ENCODE measurements around the gene KREMEN2. TPM values are rescaled to one million over a fixed set of nuclear protein-coding genes. Genes with fewer than 3 reads are reported as not detected.

Gene KREMEN2
- total RNA-seq, 2 donors from 2014 or later = not detected

DNA sequence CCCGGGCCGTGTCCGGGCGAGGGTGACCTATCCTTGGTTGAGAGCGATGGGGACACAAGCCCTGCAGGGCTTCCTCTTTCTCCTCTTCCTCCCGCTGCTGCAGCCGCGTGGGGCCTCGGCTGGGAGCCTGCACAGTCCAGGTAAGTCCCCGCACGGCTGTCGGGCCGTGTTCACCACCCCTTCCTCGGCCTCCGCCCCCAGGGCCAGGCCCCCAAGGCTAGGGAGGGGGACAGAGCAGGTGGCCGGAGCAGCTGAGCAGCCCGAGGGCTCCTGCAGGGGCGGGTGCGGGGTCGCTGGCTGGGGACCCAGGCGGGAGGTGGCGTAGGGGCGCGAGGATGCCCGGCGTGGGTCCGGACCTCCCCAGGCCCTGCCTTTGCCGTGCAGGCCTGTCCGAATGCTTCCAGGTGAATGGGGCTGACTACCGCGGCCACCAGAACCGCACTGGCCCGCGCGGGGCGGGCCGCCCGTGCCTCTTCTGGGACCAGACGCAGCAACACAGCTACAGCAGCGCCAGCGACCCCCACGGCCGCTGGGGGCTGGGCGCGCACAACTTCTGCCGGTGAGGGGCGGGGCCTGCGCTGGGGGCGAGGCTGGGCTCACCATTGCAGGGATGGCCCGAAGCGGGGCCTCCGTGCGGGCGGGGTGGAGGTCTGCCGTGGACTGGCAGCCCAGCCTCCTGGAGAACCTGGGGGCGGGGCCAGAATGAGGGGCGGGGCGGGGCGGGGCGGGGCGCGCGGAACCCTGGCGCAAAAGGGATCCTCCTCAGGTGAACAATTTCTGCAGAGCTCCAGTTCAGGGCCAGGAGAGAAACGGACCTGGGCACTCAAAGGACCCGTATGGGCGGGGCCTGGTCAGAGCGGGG lies 631 bp downstream of the KREMEN2 start:
- Mint-ChIP-seq H3K4me1 (ENCODE audit: low read depth in 2 of 2) (peaks cover 9 to 15% of the 10 kb centered on the region in 2 donors), H3K36me3 (no peaks in the 10 kb centered on the region), H3K4me3 (peak overlapping the region; percentile 65), H3K9me3 (no peaks in the 10 kb centered on the region), H3K27ac (no peak overlapping the region), H3K27me3 (peaks cover 10 to 16% of the 10 kb centered on the region in 2 donors)
- DNase-seq (ENCODE audit: low spot score) (no peak), ATAC-seq (no peak)

DNA sequence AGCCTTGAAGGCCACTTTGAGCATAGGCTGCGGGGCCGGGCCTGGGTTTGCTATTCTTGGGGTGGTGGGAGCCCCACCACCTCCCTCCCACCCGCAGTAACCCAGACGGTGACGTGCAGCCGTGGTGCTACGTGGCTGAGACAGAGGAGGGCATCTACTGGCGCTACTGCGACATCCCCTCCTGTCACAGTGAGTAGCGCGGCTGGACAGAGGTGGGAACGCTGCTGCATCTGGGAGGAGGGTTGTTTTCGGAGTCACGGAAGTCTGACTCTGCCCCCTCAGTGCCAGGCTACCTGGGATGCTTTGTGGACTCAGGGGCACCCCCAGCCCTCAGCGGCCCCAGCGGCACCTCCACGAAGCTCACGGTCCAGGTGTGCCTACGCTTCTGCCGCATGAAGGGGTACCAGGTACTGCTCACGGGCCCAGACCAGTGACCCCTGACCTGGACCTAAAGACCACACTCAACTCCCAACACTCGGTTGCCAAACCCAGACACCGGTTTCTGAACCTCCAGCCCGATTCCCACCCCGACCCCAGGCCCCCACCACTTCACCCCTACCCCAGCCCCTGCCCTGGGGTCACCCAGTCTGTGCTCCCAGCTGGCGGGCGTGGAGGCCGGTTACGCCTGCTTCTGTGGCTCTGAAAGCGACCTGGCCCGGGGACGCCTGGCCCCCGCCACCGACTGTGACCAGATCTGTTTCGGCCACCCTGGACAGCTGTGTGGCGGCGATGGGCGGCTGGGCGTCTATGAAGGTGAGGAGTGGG lies 2.1 kb downstream of the KREMEN2 start:
- Mint-ChIP-seq H3K27ac (no peak overlapping the region), H3K4me1 (ENCODE audit: low read depth in 2 of 2) (peaks cover 16 to 19% of the 10 kb centered on the region in 2 donors), H3K4me3 (peak overlapping the region; percentile 38), H3K36me3 (no peaks in the 10 kb centered on the region), H3K9me3 (no peaks in the 10 kb centered on the region), H3K27me3 (peaks cover 5 to 14% of the 10 kb centered on the region in 2 donors)
- ATAC-seq = no peak
- no peak for DNase-seq (ENCODE audit: low spot score)

DNA sequence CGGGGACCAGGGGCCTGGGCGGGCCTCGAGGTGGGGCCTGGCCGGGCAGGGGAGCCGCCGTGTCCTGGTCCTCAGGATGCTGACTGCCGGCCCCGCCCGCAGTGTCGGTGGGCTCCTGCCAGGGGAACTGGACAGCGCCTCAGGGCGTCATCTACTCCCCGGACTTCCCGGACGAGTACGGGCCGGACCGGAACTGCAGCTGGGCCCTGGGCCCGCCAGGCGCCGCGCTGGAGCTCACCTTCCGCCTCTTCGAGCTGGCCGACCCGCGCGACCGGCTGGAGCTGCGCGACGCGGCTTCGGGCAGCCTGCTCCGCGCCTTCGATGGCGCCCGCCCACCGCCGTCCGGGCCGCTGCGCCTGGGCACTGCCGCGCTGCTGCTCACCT lies 2.7 kb downstream of the KREMEN2 start:
- DNase-seq (ENCODE audit: low spot score) (no peak), ATAC-seq (no peak)
- no peaks in the 10 kb centered on the region for H3K36me3 Mint-ChIP-seq
- peaks cover 5 to 11% of the 10 kb centered on the region in 2 donors for H3K27me3 Mint-ChIP-seq
- no peak overlapping the region for H3K4me3 Mint-ChIP-seq
- H3K4me1 Mint-ChIP-seq (ENCODE audit: low read depth in 2 of 2) = peaks cover 16 to 17% of the 10 kb centered on the region in 2 donors
- no peaks in the 10 kb centered on the region for H3K9me3 Mint-ChIP-seq
- no peak overlapping the region for H3K27ac Mint-ChIP-seq

DNA sequence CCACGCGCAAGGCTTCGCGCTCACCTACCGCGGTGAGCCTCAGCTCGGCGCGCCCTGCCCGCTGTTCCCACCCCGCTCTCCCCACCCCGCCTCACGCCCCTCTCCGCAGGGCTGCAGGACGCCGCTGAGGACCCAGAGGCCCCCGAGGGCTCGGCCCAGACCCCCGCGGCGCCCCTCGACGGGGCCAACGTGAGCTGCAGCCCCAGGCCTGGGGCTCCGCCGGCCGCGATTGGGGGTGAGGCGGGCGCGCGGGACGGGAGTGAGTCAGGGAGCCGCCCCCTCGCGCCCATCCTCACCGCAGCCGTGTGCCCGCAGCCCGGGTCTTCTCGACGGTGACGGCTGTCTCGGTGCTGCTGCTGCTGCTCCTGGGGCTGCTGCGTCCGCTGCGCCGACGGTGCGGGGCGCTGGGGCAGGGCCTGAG lies 3.1 kb downstream of the KREMEN2 start:
- peaks cover 19 to 21% of the 10 kb centered on the region in 2 donors for H3K4me1 Mint-ChIP-seq (ENCODE audit: low read depth in 2 of 2)
- H3K9me3 Mint-ChIP-seq = no peaks in the 10 kb centered on the region
- H3K4me3 Mint-ChIP-seq = no peak overlapping the region
- ATAC-seq = no peak
- H3K27me3 Mint-ChIP-seq = peaks cover 5 to 10% of the 10 kb centered on the region in 2 donors
- no peak for DNase-seq (ENCODE audit: low spot score)
- H3K36me3 Mint-ChIP-seq = no peaks in the 10 kb centered on the region
- H3K27ac Mint-ChIP-seq = no peak overlapping the region

DNA sequence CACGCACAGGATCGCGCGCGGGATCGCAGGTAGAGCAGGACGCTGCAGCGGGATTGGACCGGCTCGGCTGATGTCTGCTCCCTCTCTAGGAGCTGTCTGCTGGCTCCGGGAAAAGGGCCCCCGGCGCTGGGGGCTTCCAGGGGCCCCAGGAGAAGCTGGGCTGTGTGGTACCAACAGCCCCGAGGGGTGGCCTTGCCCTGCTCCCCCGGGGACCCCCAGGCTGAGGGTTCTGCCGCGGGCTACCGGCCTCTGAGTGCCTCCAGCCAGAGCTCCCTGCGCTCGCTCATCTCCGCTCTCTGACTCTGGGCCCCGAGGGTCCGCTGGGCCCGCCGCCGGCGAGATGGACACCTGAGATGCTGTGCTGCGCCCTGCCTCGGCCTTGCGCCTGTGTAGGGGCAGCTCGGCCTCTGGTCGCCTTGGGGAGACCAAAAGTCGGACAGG lies 3.7 kb downstream of the KREMEN2 start:
- ATAC-seq = no peak
- H3K27ac Mint-ChIP-seq = no peak overlapping the region
- peaks cover 20 to 26% of the 10 kb centered on the region in 2 donors for H3K4me1 Mint-ChIP-seq (ENCODE audit: low read depth in 2 of 2)
- H3K4me3 Mint-ChIP-seq = peak overlapping the region; percentile 76
- DNase-seq (ENCODE audit: low spot score) = no peak
- peaks cover 5 to 10% of the 10 kb centered on the region in 2 donors for H3K27me3 Mint-ChIP-seq
- no peaks in the 10 kb centered on the region for H3K36me3 Mint-ChIP-seq
- no peaks in the 10 kb centered on the region for H3K9me3 Mint-ChIP-seq

DNA sequence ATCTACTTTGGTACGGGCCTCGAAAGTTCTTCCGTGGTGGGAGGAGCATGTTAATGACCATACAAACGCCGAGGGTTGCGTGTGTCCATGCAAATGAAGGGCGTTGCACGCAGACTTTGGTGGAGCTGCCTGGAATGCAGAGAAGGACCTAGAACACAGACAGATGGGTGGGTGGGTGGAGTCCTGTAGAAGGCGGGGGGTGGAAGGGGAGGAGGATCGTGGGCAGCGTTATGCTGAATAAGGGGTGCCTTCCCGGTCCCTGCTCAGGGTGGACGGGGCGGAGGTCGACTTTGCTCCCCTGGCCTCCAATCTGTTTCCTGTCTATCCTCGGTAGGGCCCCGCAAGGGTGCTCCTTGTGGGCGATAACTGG lies 4.3 kb downstream of the KREMEN2 start:
- Mint-ChIP-seq H3K4me1 (ENCODE audit: low read depth in 2 of 2) (peaks cover 20 to 26% of the 10 kb centered on the region in 2 donors), H3K27me3 (peaks cover 5 to 10% of the 10 kb centered on the region in 2 donors), H3K27ac (no peak overlapping the region), H3K4me3 (peak overlapping the region; percentile 76), H3K9me3 (no peaks in the 10 kb centered on the region), H3K36me3 (no peaks in the 10 kb centered on the region)
- no peak for ATAC-seq
- DNase-seq (ENCODE audit: low spot score) = no peak

DNA sequence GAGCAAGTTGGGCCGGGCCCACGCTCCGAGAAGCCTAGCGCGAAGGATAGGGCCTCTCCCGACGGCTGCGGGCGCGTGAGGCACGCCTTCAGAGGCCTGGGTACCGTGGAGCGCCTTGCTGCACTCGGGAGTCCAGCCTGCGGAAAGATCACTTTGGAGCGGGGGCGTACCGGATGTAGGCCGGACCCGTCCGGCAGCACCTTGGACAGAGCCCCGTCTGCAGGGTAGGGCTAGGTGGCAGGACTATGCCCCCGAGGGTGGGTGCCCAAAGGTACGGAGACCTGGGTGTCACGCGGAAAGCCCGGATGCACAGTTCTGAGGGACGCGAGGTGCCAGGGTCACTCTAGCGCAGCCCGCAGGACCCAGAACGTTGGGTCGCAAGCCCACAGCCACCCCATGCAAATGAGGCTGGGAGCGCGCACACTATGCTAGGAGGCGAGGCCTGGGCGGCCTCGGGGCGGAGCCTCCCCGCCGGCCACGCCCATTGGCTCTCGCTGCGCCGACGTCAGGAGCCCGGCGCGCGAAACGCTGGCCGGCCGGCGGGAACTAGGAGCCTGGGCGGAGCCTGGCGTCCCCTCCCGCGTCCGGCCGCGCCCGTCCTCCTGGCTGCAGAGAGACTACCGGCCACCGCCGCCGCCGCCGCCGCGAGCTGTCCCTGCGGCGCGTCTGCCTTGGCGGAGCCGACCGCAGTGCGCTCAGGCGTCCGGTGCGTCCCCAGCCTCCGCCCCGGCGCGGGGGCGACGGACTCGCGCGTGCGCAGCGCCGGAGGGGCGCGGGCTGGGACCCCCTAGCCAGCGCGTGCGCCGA lies 4.9 kb downstream of the KREMEN2 start, which contains the start of gene PAQR4:
PAQR4 (plus strand) TSS at position 611 of the 807 bp plus-strand sequence. CDS start 327 bp downstream, outside the sequence.
- Mint-ChIP-seq H3K36me3 (no peaks in the 10 kb centered on the region), H3K4me1 (ENCODE audit: low read depth in 2 of 2) (peaks cover 17 to 26% of the 10 kb centered on the region in 2 donors), H3K27me3 (peaks cover 5 to 7% of the 10 kb centered on the region in 2 donors)

DNA sequence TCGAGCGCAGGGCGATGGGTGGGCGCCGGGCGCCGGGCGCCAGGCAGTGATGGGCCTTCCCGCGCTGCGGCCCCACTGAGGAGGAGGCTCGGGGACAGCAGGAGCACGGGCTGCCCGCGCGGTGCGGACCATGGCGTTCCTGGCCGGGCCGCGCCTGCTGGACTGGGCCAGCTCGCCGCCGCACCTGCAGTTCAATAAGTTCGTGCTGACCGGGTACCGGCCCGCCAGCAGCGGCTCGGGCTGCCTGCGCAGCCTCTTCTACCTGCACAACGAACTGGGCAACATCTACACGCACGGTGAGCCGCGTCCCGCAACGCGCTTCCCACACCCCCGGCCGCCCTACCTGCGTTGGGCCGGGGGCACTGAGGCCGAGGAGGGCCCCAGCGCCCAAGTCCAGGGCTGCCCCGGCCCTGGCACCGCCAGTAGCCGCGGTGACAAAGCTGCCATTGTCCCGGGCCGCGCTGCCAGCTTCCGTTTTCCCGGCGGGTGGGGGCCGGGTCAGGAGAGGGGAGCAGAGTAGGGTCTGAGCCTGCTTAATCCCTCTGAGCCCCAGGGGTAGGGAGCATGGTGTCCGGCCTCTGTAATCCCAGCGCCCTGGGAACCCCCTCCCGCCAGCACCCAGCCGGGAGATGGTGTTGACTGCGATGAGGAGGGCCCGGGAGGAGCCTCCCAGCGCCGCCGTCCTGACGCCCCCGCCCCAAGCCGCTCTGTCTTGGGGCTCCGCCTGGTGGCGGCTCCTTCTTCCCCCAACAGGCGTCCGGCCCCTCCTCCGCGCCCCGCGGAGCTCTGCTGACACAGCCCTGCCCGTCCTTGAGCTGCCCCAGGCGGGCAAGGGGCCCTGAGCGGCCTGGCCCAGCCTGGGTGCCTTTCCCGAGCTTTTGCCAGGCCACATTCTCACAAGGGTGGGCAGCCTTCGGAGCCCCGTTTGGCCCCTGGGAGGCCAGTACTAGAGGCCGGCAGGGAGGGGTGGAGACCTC lies 5.8 kb downstream of the KREMEN2 start:
- peaks cover 5% of the 10 kb centered on the region in 2 donors for H3K27me3 Mint-ChIP-seq
- H3K4me1 Mint-ChIP-seq (ENCODE audit: low read depth in 2 of 2) = peaks cover 14 to 26% of the 10 kb centered on the region in 2 donors
- DNase-seq (ENCODE audit: low spot score) = no peak
- no peaks in the 10 kb centered on the region for H3K9me3 Mint-ChIP-seq
- ATAC-seq = peak; percentile 62 to 73
- peak overlapping the region; percentile 67 for H3K4me3 Mint-ChIP-seq
- no peak overlapping the region for H3K27ac Mint-ChIP-seq
- no peaks in the 10 kb centered on the region for H3K36me3 Mint-ChIP-seq

More for the DNA sequence above, 4.9 kb downstream of the KREMEN2 start, which contains the start of gene PAQR4:
- ATAC-seq = peak; percentile 89 to 94
- peak; percentile 92 for DNase-seq (ENCODE audit: low spot score)
- peak within 1 kb of the TSS; percentile 76 for H3K4me3 Mint-ChIP-seq
- H3K27ac Mint-ChIP-seq = no peak within 1 kb of the TSS
- no peaks in the 10 kb centered on the region for H3K9me3 Mint-ChIP-seq

DNA sequence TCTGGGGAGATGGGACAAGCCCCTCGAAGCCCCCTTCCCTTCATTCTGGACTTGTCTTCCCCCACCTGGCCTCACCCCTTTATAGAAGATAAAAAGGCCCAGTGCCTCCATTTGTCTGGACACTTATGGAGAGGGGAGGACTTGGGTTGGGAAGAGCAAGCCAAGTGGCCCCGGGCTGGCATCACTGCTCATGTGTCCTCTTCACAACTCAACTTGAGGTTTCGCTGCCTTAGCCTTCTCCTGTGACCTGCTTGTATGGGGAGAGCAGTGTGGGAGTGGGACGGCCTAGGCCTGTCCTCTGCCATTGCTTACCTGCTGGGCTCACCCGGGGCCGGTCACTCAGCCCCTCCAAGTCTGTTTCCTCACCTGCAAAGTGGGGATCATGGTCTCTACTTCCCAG lies 6.5 kb downstream of the KREMEN2 start:
- H3K27me3 Mint-ChIP-seq = peaks cover 5% of the 10 kb centered on the region in 2 donors
- no peaks in the 10 kb centered on the region for H3K36me3 Mint-ChIP-seq
- DNase-seq (ENCODE audit: low spot score) = no peak
- H3K27ac Mint-ChIP-seq = peak overlapping the region in 1 of 2 donors; percentile 78
- H3K4me3 Mint-ChIP-seq = peak overlapping the region; percentile 67
- no peaks in the 10 kb centered on the region for H3K9me3 Mint-ChIP-seq
- peaks cover 14 to 26% of the 10 kb centered on the region in 2 donors for H3K4me1 Mint-ChIP-seq (ENCODE audit: low read depth in 2 of 2)
- no peak for ATAC-seq

DNA sequence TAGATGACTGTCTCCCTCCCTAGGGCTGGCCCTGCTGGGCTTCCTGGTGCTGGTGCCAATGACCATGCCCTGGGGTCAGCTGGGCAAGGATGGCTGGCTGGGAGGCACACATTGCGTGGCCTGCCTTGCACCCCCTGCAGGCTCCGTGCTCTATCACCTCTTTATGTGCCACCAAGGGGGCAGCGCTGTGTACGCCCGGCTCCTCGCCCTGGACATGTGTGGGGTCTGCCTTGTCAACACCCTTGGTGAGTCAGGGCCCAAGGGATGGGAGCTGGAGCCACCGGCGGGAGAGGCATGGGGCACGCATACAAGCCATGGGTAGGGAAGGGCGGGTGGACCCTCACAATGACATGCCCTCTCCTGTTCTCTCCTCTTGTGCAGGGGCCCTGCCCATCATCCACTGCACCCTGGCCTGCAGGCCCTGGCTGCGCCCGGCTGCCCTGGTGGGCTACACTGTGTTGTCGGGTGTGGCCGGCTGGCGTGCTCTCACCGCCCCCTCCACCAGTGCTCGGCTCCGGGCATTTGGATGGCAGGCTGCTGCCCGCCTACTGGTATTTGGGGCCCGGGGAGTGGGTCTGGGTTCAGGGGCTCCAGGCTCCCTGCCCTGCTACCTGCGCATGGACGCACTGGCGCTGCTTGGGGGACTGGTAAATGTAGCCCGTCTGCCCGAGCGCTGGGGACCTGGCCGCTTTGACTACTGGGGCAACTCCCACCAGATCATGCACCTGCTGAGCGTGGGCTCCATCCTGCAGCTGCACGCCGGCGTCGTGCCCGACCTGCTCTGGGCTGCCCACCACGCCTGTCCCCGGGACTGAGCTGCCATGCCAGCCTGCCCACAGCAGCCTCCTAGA lies 7.3 kb downstream of the KREMEN2 start:
- Mint-ChIP-seq H3K9me3 (no peaks in the 10 kb centered on the region), H3K4me3 (peak overlapping the region; percentile 67), H3K36me3 (no peaks in the 10 kb centered on the region), H3K27me3 (peaks cover 5% of the 10 kb centered on the region in 2 donors), H3K4me1 (ENCODE audit: low read depth in 2 of 2) (peaks cover 14 to 26% of the 10 kb centered on the region in 2 donors), H3K27ac (peak overlapping the region; percentile 53 to 78)
- DNase-seq (ENCODE audit: low spot score) (no peak), ATAC-seq (no peak)

DNA sequence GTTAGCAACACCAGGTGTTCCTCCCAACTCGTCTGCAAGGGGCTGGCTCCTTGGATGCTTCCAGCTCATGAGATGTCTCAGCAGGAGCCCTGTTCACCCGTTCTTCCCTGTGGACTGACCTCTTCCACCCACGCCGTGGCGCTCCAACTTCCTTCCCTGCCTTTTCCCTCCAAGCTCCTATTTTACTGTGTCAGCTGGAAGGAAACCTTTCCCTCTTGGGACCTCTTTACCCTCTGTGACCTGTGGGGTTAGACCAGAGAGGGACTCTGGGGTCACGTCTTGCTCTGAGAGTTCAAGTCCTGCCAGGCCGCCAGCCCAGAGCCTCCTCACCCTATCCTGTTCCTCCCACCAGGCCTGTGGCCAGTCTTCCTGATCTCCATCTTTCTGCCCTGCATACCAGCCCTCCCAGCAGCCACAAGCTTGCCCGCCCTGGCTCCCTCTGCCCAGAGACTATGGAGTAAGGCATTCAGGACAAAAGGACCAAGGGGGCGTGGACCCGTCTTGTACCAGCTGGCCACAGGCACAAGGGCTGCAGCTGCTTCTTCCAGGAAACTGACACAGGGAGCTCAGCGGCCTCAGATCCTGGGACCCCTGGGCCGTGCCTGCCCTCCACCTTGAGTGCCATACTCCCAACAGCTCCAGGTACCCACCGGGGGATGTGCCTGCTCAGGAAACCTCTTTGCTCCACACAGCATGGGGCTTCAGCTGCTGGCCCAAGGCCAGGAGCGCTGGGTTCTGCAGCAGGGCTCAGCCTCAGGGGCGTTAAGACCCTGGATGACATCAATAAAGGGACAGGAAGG lies 8.1 kb downstream of the KREMEN2 start:
- Mint-ChIP-seq H3K27ac (peak overlapping the region; percentile 53 to 60), H3K9me3 (no peaks in the 10 kb centered on the region), H3K4me1 (ENCODE audit: low read depth in 2 of 2) (peaks cover 14 to 26% of the 10 kb centered on the region in 2 donors), H3K4me3 (peak overlapping the region; percentile 65), H3K36me3 (no peaks in the 10 kb centered on the region), H3K27me3 (peaks cover 5% of the 10 kb centered on the region in 2 donors)
- ATAC-seq (no peak), DNase-seq (ENCODE audit: low spot score) (no peak)
